ENCODE data around the gene BEND7.

GRCh38 chr10:13489035-13489599 is 39.7 kb downstream of the BEND7 start:
- TF ChIP-seq CTCF (IDR thresholded peaks at IDR 0.05) (no peak), POLR2A (IDR thresholded peaks at IDR 0.05) (no peak)

All from body of pancreas (tissue), 4 donors.